Posterior cingulate gyrus (tissue), 11 donors: Measurements from ENCODE around the gene COQ10A.
A peak's percentile ranks its signal among the peaks of the same experiment; 100 is the strongest.

Source experiments
- DNase-seq, 10 donors: peaks; one replicate each; pipeline versions ENCODE4 v3.0.0 to v3.0.0-alpha.2; 2020 to 2021; ENCODE audit warnings: mixed read lengths in 3 of 10
- intact Hi-C: fragments of 100-400 bp; cut with DNase I; formaldehyde crosslinking; loops from one replicate; pipeline ENCODE4 v1.15.1; 2023

The COQ10A gene

GRCh38 chr12:56304276-56304675, 37.5 kb downstream of the COQ10A start:
- no peak for DNase-seq
- intact Hi-C loops: no loop called here

- intact Hi-C loops: no loop called here
- DNase-seq: no peak
These were observed 38.3 kb downstream of the COQ10A start for GRCh38 chr12:56304872-56305590.

GRCh38 chr12:56307221-56307965, 40.7 kb downstream of the COQ10A start:
- intact Hi-C loops: no loop called here
- DNase-seq: no peak

GRCh38 chr12:56308714-56309113, 42.0 kb downstream of the COQ10A start:
- intact Hi-C loops: no loop called here

GRCh38 chr12:56311003-56311402, 44.3 kb downstream of the COQ10A start:
- DNase-seq: peak in 1 of 10 donors; percentile 9
- intact Hi-C loops: no loop called here

More at GRCh38 chr12:56308714-56309113, 42.0 kb downstream of the COQ10A start:
- DNase-seq: peak in 1 of 10 donors; percentile 7

GRCh38 chr12:56315249-56315621, 48.5 kb downstream of the COQ10A start:
- intact Hi-C loops: loop anchor here (5.0 kb wide), 1 partner anchor 147 kb away; no protein-coding TSS in a partner anchor
- DNase-seq: peak in 6 of 10 donors; percentile 17 to 92 (median 56)

GRCh38 chr12:56315622-56316473, 49.1 kb downstream of the COQ10A start, which contains the start of gene CNPY2:
TSS of gene CNPY2 (minus strand) at chr12:56315988. CDS start at chr12:56315217, 771 bp downstream.
- peak; percentile 81 to 99 (median 93) for DNase-seq
- intact Hi-C loops: loop anchor here (5.0 kb wide), 1 partner anchor 146 kb away; no protein-coding TSS in a partner anchor

- intact Hi-C loops: loop anchor here (5.0 kb wide), 1 partner anchor 145 kb away; no protein-coding TSS in a partner anchor
- no peak for DNase-seq
These were observed 50.9 kb downstream of the COQ10A start for GRCh38 chr12:56317675-56318074.
